Stimulated activated CD8-positive, alpha-beta memory T cell treated with anti-CD3 and anti-CD28 coated beads, Interleukin-2, amount 100 ng/mL, for 48 hours (primary cell): ENCODE results near the gene KLHL2.
"Not testable (repeated sequence)": the region's sequence is repeated elsewhere in the genome, so short reads cannot be mapped to it uniquely, and the experiment has no call there.

Experiments used
- DNase-seq, 2 donors: peaks; one replicate each; pipeline ENCODE4 v3.0.0-alpha.2; 2020; ENCODE audit warnings: low read depth in 2 of 2

The KLHL2 gene

GRCh38 chr4:165234766-165235165, 27.4 kb downstream of the KLHL2 start:
- no peak for DNase-seq

DNA sequence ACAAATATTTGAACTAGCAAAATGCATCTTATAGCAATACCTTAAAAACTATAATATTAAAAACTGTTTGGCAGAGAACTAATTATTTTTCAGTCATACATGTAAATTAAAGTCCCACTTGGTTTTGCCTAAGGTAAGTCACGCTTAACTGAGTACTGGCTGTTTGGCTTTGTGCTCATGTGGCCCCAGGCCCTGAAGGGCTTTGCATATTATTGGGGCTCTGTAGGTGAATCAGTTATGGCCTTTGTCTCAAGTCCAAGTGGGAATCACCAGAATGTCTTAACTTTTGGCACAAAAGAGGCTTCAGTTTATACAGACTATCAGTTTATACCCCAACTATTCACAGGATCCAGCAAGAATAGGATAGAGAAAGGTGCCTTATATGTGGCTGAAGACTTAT, 29.5 kb downstream of the KLHL2 start:
- DNase-seq = not testable (repeated sequence)

DNA sequence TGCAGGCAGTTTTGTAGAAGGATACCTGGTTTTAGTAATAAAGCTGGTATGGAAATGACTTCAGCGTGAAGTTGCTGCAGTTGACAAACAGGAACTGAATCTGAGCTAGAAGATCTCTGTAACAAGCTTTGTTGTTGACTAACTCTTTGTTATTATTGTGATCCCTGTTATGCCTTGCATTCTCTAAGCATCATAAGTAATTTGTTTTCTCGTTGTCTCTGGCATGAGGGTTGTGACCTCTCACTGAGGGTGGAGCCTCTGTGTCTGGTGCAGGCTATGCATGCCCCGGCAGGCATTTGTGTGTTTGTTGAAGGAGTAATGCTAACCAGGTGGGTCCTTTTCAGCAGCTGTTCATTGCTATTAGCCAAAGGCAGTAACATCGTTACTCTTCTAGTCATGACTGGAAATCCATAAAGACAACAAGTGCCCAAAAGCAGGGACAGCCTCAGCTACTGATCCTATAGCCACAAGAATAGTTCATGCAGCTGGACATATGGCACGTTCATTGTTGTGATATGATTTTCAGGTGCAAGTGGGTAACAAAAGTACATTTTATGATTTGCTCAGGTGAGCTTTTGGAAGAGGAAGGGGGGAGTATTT, 30.8 kb downstream of the KLHL2 start:
- not testable (repeated sequence) for DNase-seq

DNA sequence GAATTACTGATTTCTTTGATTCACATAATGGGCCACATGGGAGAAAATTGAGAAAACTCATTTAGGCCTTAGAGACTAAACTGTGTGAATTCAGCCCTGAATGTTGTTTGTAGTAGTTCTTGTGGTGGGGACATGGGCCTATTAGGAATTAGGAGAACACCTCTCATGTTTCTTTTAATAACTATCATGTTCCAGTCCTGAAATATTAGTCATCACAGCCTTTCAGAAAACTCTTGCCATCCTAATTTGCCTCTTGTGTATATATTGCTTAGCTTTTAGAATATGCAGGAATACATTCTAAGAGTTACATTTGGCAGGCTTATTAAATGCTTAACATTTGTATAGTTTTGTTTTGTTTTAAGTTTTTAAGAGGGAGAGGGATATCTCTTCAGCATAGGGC, 33.4 kb downstream of the KLHL2 start:
- not testable (repeated sequence) for DNase-seq

DNA sequence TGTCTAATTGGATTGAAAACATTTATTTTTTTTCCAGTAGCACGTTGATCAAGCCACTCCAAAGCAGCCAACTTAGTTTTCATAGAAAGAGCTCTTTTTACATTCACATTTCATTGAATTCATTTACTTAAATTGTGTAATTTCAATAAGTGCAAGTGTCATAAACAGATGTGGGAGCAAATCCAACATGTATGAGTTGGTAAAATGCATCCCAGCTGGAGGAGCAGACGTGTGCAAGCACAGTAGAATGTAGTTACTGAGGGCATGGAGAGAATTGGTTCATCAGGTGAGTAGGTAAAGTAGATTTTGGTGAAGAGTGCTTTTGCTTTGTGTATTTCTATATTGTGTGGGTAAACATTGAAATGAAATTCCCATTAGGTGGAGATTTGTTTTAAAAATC, 36.8 kb downstream of the KLHL2 start:
- not testable (repeated sequence) for DNase-seq

- not testable (repeated sequence) for DNase-seq
These were observed 37.3 kb downstream of the KLHL2 start for GRCh38 chr4:165244587-165245186.

DNA sequence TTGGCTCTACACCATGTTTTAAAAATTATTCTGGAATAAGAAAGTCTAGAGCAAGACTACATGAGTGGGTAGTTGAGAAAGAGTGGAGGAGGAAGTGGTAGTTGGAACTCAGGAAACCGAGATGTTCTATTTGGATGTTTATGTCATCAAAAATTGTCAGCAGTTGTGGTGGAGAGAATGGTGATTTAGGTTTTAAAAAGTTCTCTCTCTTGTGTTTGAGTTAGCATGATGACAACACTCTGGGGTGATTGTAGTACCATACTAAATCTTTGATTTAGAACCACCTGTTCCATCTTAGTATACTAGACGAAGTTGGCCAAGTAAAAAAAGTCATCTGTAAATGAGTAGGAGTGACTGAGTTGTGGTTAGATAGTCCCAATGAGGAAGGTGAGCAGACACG, 40.7 kb downstream of the KLHL2 start:
- no peak for DNase-seq

GRCh38 chr4:165248904-165249303, 41.5 kb downstream of the KLHL2 start:
- not testable (repeated sequence) for DNase-seq

- not testable (repeated sequence) for DNase-seq
These were observed 47.4 kb downstream of the KLHL2 start for GRCh38 chr4:165254771-165255170.

GRCh38 chr4:165255439-165255838, 48.1 kb downstream of the KLHL2 start:
- peak; percentile 6 to 13 for DNase-seq

DNA sequence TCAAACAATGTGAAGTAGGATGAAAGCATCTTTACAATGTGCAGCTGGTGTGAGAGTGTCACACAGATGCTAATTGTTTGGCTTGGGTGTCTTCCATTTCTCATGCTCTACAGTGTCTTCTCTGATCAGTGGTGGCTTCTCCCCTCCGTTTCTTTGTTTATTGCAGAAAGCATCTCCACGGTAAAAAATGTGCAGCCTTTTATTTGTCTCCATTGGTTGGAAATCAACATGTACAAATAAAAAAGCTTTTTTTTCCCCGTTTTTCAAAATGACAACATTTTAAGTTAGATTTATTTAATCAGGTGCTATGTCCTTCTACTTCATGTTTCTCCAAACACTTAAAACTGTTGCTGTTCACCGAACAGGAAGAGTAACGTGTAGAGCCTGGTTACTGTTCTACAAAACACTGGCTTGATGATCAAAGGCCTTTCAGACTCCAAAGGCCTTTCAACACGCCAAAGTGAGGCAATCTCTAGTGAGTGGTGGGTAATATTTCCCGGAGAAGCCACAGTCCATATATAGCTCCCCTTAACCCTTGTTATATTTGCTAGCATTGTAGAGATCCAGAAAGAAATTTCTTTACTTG, 48.8 kb downstream of the KLHL2 start:
- DNase-seq = not testable (repeated sequence)

GRCh38 chr4:165259776-165260175, 52.4 kb downstream of the KLHL2 start:
- not testable (repeated sequence) for DNase-seq

DNA sequence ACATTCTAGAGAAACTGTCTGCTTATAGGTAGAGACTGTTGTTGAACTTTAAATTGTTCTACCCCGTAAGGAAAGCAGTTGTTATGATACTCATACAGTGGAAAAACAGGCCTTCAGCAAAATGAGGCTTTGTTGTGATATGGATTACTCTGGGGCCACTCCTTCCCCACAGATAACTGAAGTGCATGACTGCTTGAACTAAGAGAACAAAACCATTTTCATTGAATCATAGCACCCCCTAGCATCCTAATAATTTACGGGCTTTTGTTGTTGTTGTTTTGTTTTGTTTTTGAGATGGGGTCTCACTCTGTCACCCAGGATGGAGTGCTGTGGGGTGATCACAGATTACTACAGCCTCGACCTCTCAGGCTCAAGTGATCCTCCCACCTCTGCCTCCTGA, 54.9 kb downstream of the KLHL2 start:
- DNase-seq = not testable (repeated sequence)

- DNase-seq = not testable (repeated sequence)
These were observed 56.1 kb downstream of the KLHL2 start for GRCh38 chr4:165263466-165263865.

- not testable (repeated sequence) for DNase-seq
These were observed 62.6 kb downstream of the KLHL2 start for GRCh38 chr4:165269931-165270330.

DNA sequence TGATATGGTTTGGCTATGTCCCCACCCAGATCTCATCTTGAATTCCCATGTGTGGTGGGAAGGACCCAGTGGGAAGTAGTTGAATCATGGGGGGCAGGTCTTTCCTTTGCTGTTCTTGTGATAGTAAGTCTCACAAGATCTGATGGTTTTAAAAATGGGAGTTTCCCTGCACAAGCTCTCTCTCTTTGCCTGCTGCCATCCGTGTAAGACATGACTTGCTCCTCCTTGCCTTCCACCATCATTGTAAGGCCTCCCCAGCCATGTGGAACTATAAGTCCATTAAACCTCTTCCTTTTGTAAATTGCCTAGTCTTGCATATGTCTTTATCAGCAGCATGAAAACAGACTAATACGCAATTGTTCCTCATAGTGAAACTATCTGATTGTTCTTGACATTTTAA, 66.1 kb downstream of the KLHL2 start:
- not testable (repeated sequence) for DNase-seq

- DNase-seq = not testable (repeated sequence)
These were observed 68.0 kb downstream of the KLHL2 start for GRCh38 chr4:165275357-165275756.

- DNase-seq = not testable (repeated sequence)
These were observed 72.2 kb downstream of the KLHL2 start for GRCh38 chr4:165279531-165279930.

- DNase-seq = not testable (repeated sequence)
These were observed 77.3 kb downstream of the KLHL2 start for GRCh38 chr4:165284697-165285096.

GRCh38 chr4:165286619-165287340, 79.4 kb downstream of the KLHL2 start:
- DNase-seq = not testable (repeated sequence)

DNA sequence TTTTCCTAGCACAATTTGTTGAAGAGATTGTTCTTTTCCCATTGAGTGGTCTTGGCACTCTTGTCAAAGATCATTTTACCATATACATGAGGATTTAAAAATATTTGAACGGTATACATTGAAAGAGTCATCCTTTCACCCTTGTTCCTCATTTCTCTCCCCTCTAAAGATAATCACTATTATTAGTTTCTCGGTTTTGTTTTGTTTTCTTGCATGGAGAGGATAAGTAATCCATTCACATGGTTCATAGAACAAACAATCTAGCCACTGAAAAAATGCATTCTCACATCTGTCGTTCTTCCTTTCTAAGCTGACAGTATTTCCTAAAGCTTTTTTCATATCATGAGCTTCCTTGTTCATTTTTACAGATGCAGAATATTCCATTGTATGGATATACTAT, 80.9 kb downstream of the KLHL2 start:
- no peak for DNase-seq

- DNase-seq = no peak
These were observed 81.5 kb downstream of the KLHL2 start for GRCh38 chr4:165288639-165289422.
